ELR (cell line): ENCODE data around the gene PLXNA3.
A peak's percentile ranks its signal among the peaks of the same experiment; 100 is the strongest.
"Not testable (repeated sequence)": the region's sequence is repeated elsewhere in the genome, so short reads cannot be mapped to it uniquely, and the experiment has no call there.

Experiments used
- DNase-seq: peaks from one replicate; pipeline ENCODE4 v3.0.0-alpha.2; 2015; ENCODE audit warnings: low read depth

The PLXNA3 gene

GRCh38 chrX:154478728-154479622, 20.9 kb downstream of the PLXNA3 start, which contains the start of gene LAGE3:
LAGE3 (minus strand) TSS chrX:154479281; CDS start chrX:154478915, 366 bp downstream.
- DNase-seq: peak; percentile 90

- DNase-seq: no peak
These were observed 23.1 kb downstream of the PLXNA3 start for GRCh38 chrX:154481195-154481594.

- no peak for DNase-seq
These were observed 24.0 kb downstream of the PLXNA3 start for GRCh38 chrX:154481911-154482601.

- DNase-seq: no peak
These were observed 24.7 kb downstream of the PLXNA3 start for GRCh38 chrX:154482786-154483185.

GRCh38 chrX:154483325-154483724, 25.2 kb downstream of the PLXNA3 start:
- DNase-seq: no peak

- peak; percentile 49 for DNase-seq
These were observed 26.4 kb downstream of the PLXNA3 start for GRCh38 chrX:154484255-154485149.

- DNase-seq: no peak
These were observed 27.3 kb downstream of the PLXNA3 start for GRCh38 chrX:154485150-154486051.

- peak; percentile 43 for DNase-seq
These were observed 27.9 kb downstream of the PLXNA3 start for GRCh38 chrX:154486052-154486395.

GRCh38 chrX:154486396-154487207, 28.5 kb downstream of the PLXNA3 start, which contains the start of gene UBL4A:
UBL4A (minus strand) TSS chrX:154486615; CDS start chrX:154486584, 31 bp downstream.
- DNase-seq: peak; percentile 58

- DNase-seq: no peak
These were observed 29.6 kb downstream of the PLXNA3 start for GRCh38 chrX:154487518-154488290.

GRCh38 chrX:154488336-154489075, 30.4 kb downstream of the PLXNA3 start:
- DNase-seq: no peak

- DNase-seq: no peak
These were observed 31.1 kb downstream of the PLXNA3 start for GRCh38 chrX:154489182-154489581.

GRCh38 chrX:154490021-154490413, 31.9 kb downstream of the PLXNA3 start:
- DNase-seq: peak; percentile 70

- DNase-seq: peak; percentile 92
These were observed 32.5 kb downstream of the PLXNA3 start, which contains the start of gene SLC10A3 for GRCh38 chrX:154490414-154491083. SLC10A3 (minus strand) TSS chrX:154490629; CDS start chrX:154488940, 1,689 bp downstream.

- DNase-seq: no peak
These were observed 36.6 kb downstream of the PLXNA3 start for GRCh38 chrX:154494715-154495114.

- DNase-seq: no peak
These were observed 37.4 kb downstream of the PLXNA3 start for GRCh38 chrX:154495472-154495922.

GRCh38 chrX:154496591-154497137, 38.6 kb downstream of the PLXNA3 start:
- not testable (repeated sequence) for DNase-seq
